GM15510 (cell line): ENCODE measurements around the gene PHLDB1.

Experiments used
- POLR2A ChIP-seq: IDR thresholded peaks from 3 replicates; pipeline ENCODE4 v1.6.1; 2011; ENCODE audit warnings: borderline replicate concordance; ENCODE audit not compliant: insufficient read length; ENCODE audit errors: extremely low read depth

The PHLDB1 gene

GRCh38 chr11:118659314-118659952 is 52.0 kb downstream of the PHLDB1 start:
- no peak for TF ChIP-seq POLR2A

- TF ChIP-seq POLR2A = no peak
Measured at GRCh38 chr11:118659953-118660680, 52.7 kb downstream of the PHLDB1 start.

GRCh38 chr11:118660681-118661424 is 53.4 kb downstream of the PHLDB1 start:
- TF ChIP-seq POLR2A = no peak

GRCh38 chr11:118661425-118662301 is 54.2 kb downstream of the PHLDB1 start:
- no peak for TF ChIP-seq POLR2A

- TF ChIP-seq POLR2A = no peak
Measured at GRCh38 chr11:118662401-118663271, 55.2 kb downstream of the PHLDB1 start.

GRCh38 chr11:118663381-118663780 is 56.0 kb downstream of the PHLDB1 start:
- TF ChIP-seq POLR2A = no peak

- no peak for TF ChIP-seq POLR2A
Measured at GRCh38 chr11:118663902-118664301, 56.5 kb downstream of the PHLDB1 start.

GRCh38 chr11:118666371-118666770 is 59.0 kb downstream of the PHLDB1 start:
- no peak for TF ChIP-seq POLR2A

- no peak for TF ChIP-seq POLR2A
Measured at GRCh38 chr11:118670063-118670462, 62.6 kb downstream of the PHLDB1 start.

GRCh38 chr11:118671254-118671653 is 63.8 kb downstream of the PHLDB1 start:
- TF ChIP-seq POLR2A = no peak

- no peak for TF ChIP-seq POLR2A
Measured at GRCh38 chr11:118672846-118673245, 65.4 kb downstream of the PHLDB1 start.

GRCh38 chr11:118673361-118674081 is 66.1 kb downstream of the PHLDB1 start:
- no peak for TF ChIP-seq POLR2A

- TF ChIP-seq POLR2A = no peak
Measured at GRCh38 chr11:118674082-118674435, 66.6 kb downstream of the PHLDB1 start.
